Measurements from ENCODE around the gene RAB3GAP2.

Gene RAB3GAP2

DNA sequence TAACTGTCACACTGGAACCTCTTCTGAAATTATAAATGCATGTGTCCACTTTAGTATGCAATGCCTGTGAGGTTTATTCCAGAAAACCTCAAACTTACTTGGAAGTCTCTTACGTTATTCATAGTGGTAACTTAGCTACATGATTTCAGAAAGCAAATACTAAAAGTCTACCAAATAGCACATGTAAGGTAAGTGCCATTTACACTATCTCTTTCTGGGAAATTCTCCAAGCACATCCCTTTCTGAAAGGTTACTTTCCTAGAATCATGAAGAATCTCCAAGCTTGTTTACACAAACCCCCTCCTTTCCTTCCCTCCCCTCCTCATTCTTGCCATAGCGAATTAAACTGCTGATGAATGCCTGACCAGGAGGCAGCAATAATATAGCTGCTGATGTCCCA is 42.5 kb downstream of the RAB3GAP2 start:
- H3K14ac ChIP-seq (ENCODE audit: low read length), result no peak overlapping the region
- DNase-seq (ENCODE audit: low spot score), result no peak
- no peak overlapping the region for H2BK5ac ChIP-seq (ENCODE audit: low read length)
- H2AFZ ChIP-seq (ENCODE audit: low read length), result no peak overlapping the region
- H2BK12ac ChIP-seq (ENCODE audit: low read length), result no peak overlapping the region
- H2BK120ac ChIP-seq (ENCODE audit: low read depth, low read length), result no peak overlapping the region
- peaks cover 0 to 51% of the 10 kb centered on the region in 2 donors for H3K36me3 ChIP-seq (replicated peaks in 1 of 2; ENCODE audit: control insufficient read depth in 2 of 2, insufficient read depth in 2 of 2, low read length in 2 of 2)
- H3K4me2 ChIP-seq (ENCODE audit: insufficient read depth, low read length, poor library complexity, severe bottlenecking), result no peak overlapping the region
- no peak overlapping the region for H3K4me3 ChIP-seq (ENCODE audit: low read length in 2 of 2)
- no peak overlapping the region for H4K8ac ChIP-seq (ENCODE audit: low read depth, low read length)
- WGBS, 2 donors (ENCODE audit: extremely low coverage in 2 of 2, insufficient read length in 2 of 2, insufficient replicate concordance in 1 of 2), result no CpG with 5 or more reads among the region's 2 CpGs
- no peak overlapping the region for H4K91ac ChIP-seq (ENCODE audit: low read depth, low read length, poor library complexity)
- H3K79me1 ChIP-seq (ENCODE audit: low read depth, low read length), result peaks cover 2% of the 10 kb centered on the region
- H3K18ac ChIP-seq (ENCODE audit: low read length), result no peak overlapping the region
- H2BK15ac ChIP-seq (ENCODE audit: low read length), result no peak overlapping the region
- H3K9ac ChIP-seq (ENCODE audit: low read depth, low read length, poor library complexity), result no peak overlapping the region
- no peaks in the 10 kb centered on the region for H3K27me3 ChIP-seq (ENCODE audit: control insufficient read depth in 3 of 3, insufficient read depth in 3 of 3, low read depth in 1 of 3, low read length in 3 of 3)
- H3K4me1 ChIP-seq (ENCODE audit: control insufficient read depth in 2 of 2, insufficient read depth in 1 of 2, low read depth in 1 of 2, low read length in 2 of 2), result no peaks in the 10 kb centered on the region
- H3K4ac ChIP-seq (ENCODE audit: low read length), result no peak overlapping the region
- H2AK5ac ChIP-seq (ENCODE audit: low read depth, low read length), result no peak overlapping the region
- H3K27ac ChIP-seq (replicated peaks; ENCODE audit: low read length), result no peak overlapping the region
- no peak overlapping the region for H3K23ac ChIP-seq (ENCODE audit: low read depth, low read length, poor library complexity)
- no peaks in the 10 kb centered on the region for H3K9me3 ChIP-seq (replicated peaks in 1 of 2; ENCODE audit: control insufficient read depth in 2 of 2, insufficient read depth in 1 of 2, low read depth in 1 of 2, low read length in 2 of 2)

- Histone ChIP-seq H2AFZ (ENCODE audit: low read length) (no peak overlapping the region), H3K36me3 (replicated peaks in 1 of 2; ENCODE audit: control insufficient read depth in 2 of 2, insufficient read depth in 2 of 2, low read length in 2 of 2) (peaks cover 0 to 48% of the 10 kb centered on the region in 2 donors), H2BK5ac (ENCODE audit: low read length) (no peak overlapping the region), H3K4me1 (ENCODE audit: control insufficient read depth in 2 of 2, insufficient read depth in 1 of 2, low read depth in 1 of 2, low read length in 2 of 2) (peaks cover 0 to 2% of the 10 kb centered on the region in 2 donors), H2BK120ac (ENCODE audit: low read depth, low read length) (no peak overlapping the region), H3K23ac (ENCODE audit: low read depth, low read length, poor library complexity) (no peak overlapping the region), H4K91ac (ENCODE audit: low read depth, low read length, poor library complexity) (no peak overlapping the region), H3K27ac (replicated peaks; ENCODE audit: low read length) (no peak overlapping the region), H2BK15ac (ENCODE audit: low read length) (no peak overlapping the region), H3K14ac (ENCODE audit: low read length) (no peak overlapping the region), H3K4ac (ENCODE audit: low read length) (no peak overlapping the region), H3K9ac (ENCODE audit: low read depth, low read length, poor library complexity) (no peak overlapping the region), H3K79me1 (ENCODE audit: low read depth, low read length) (peaks cover 2% of the 10 kb centered on the region), H3K4me2 (ENCODE audit: insufficient read depth, low read length, poor library complexity, severe bottlenecking) (no peak overlapping the region), H3K9me3 (replicated peaks in 1 of 2; ENCODE audit: control insufficient read depth in 2 of 2, insufficient read depth in 1 of 2, low read depth in 1 of 2, low read length in 2 of 2) (no peaks in the 10 kb centered on the region), H2BK12ac (ENCODE audit: low read length) (no peak overlapping the region), H3K18ac (ENCODE audit: low read length) (no peak overlapping the region), H3K27me3 (ENCODE audit: control insufficient read depth in 3 of 3, insufficient read depth in 3 of 3, low read depth in 1 of 3, low read length in 3 of 3) (no peaks in the 10 kb centered on the region), H3K4me3 (ENCODE audit: low read length in 2 of 2) (no peak overlapping the region), H2AK5ac (ENCODE audit: low read depth, low read length) (no peak overlapping the region), H4K8ac (ENCODE audit: low read depth, low read length) (no peak overlapping the region)
- WGBS, 2 donors (ENCODE audit: extremely low coverage in 2 of 2, insufficient read length in 2 of 2, insufficient replicate concordance in 1 of 2), result no CpG with 5 or more reads among the region's 4 CpGs
- no peak for DNase-seq (ENCODE audit: low spot score)
These were observed 44.9 kb downstream of the RAB3GAP2 start for GRCh38 chr1:220227393-220227792.

- Histone ChIP-seq H3K36me3 (replicated peaks in 1 of 2; ENCODE audit: control insufficient read depth in 2 of 2, insufficient read depth in 2 of 2, low read length in 2 of 2) (peaks cover 0 to 41% of the 10 kb centered on the region in 2 donors), H2BK120ac (ENCODE audit: low read depth, low read length) (no peak overlapping the region), H2BK12ac (ENCODE audit: low read length) (no peak overlapping the region), H4K8ac (ENCODE audit: low read depth, low read length) (no peak overlapping the region), H3K4ac (ENCODE audit: low read length) (no peak overlapping the region), H3K9me3 (replicated peaks in 1 of 2; ENCODE audit: control insufficient read depth in 2 of 2, insufficient read depth in 1 of 2, low read depth in 1 of 2, low read length in 2 of 2) (no peaks in the 10 kb centered on the region), H2AFZ (ENCODE audit: low read length) (no peak overlapping the region), H3K4me3 (ENCODE audit: low read length in 2 of 2) (no peak overlapping the region), H2BK15ac (ENCODE audit: low read length) (no peak overlapping the region), H3K27ac (replicated peaks; ENCODE audit: low read length) (no peak overlapping the region), H3K27me3 (ENCODE audit: control insufficient read depth in 3 of 3, insufficient read depth in 3 of 3, low read depth in 1 of 3, low read length in 3 of 3) (no peaks in the 10 kb centered on the region), H2BK5ac (ENCODE audit: low read length) (no peak overlapping the region), H3K9ac (ENCODE audit: low read depth, low read length, poor library complexity) (no peak overlapping the region), H4K91ac (ENCODE audit: low read depth, low read length, poor library complexity) (no peak overlapping the region), H3K4me1 (ENCODE audit: control insufficient read depth in 2 of 2, insufficient read depth in 1 of 2, low read depth in 1 of 2, low read length in 2 of 2) (peaks cover 0 to 2% of the 10 kb centered on the region in 2 donors), H3K18ac (ENCODE audit: low read length) (no peak overlapping the region), H3K14ac (ENCODE audit: low read length) (no peak overlapping the region), H3K23ac (ENCODE audit: low read depth, low read length, poor library complexity) (no peak overlapping the region), H3K4me2 (ENCODE audit: insufficient read depth, low read length, poor library complexity, severe bottlenecking) (no peak overlapping the region), H3K79me1 (ENCODE audit: low read depth, low read length) (no peaks in the 10 kb centered on the region), H2AK5ac (ENCODE audit: low read depth, low read length) (no peak overlapping the region)
- DNase-seq (ENCODE audit: low spot score), result no peak
- WGBS, 2 donors (ENCODE audit: extremely low coverage in 2 of 2, insufficient read length in 2 of 2, insufficient replicate concordance in 1 of 2), result no CpG with 5 or more reads among the region's 3 CpGs
These were observed 45.5 kb downstream of the RAB3GAP2 start for GRCh38 chr1:220226752-220227151.

DNA sequence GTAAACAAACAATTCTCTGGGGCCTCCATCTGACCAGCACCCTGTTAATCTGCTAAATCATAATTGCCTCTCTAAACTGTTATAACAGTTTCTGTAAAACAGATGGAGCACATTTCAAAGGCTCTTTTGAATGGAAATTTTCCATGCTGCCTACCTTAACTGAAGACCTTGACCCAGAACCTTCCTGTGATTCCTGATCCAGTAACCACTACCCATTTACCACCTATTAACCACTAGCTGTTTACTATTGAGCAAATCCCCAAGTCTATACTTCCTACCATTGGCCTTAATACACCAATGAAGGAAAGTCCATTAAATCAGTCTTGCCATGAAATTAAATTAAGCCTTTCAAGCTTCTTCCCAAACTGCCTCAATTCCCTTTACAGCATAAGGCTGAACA is 46.3 kb downstream of the RAB3GAP2 start:
- Histone ChIP-seq H2AK5ac (ENCODE audit: low read depth, low read length) (no peak overlapping the region), H3K4me3 (ENCODE audit: low read length in 2 of 2) (no peak overlapping the region), H2BK120ac (ENCODE audit: low read depth, low read length) (no peak overlapping the region), H3K14ac (ENCODE audit: low read length) (no peak overlapping the region), H2BK15ac (ENCODE audit: low read length) (no peak overlapping the region), H4K91ac (ENCODE audit: low read depth, low read length, poor library complexity) (no peak overlapping the region), H3K27me3 (ENCODE audit: control insufficient read depth in 3 of 3, insufficient read depth in 3 of 3, low read depth in 1 of 3, low read length in 3 of 3) (no peaks in the 10 kb centered on the region), H3K27ac (replicated peaks; ENCODE audit: low read length) (no peak overlapping the region), H2BK5ac (ENCODE audit: low read length) (no peak overlapping the region), H3K36me3 (replicated peaks in 1 of 2; ENCODE audit: control insufficient read depth in 2 of 2, insufficient read depth in 2 of 2, low read length in 2 of 2) (peaks cover 0 to 35% of the 10 kb centered on the region in 2 donors), H4K8ac (ENCODE audit: low read depth, low read length) (no peak overlapping the region), H3K9ac (ENCODE audit: low read depth, low read length, poor library complexity) (no peak overlapping the region), H3K4ac (ENCODE audit: low read length) (no peak overlapping the region), H3K4me2 (ENCODE audit: insufficient read depth, low read length, poor library complexity, severe bottlenecking) (no peak overlapping the region), H2AFZ (ENCODE audit: low read length) (no peak overlapping the region), H3K18ac (ENCODE audit: low read length) (no peak overlapping the region), H2BK12ac (ENCODE audit: low read length) (no peak overlapping the region), H3K23ac (ENCODE audit: low read depth, low read length, poor library complexity) (no peak overlapping the region), H3K9me3 (replicated peaks in 1 of 2; ENCODE audit: control insufficient read depth in 2 of 2, insufficient read depth in 1 of 2, low read depth in 1 of 2, low read length in 2 of 2) (no peaks in the 10 kb centered on the region), H3K4me1 (ENCODE audit: control insufficient read depth in 2 of 2, insufficient read depth in 1 of 2, low read depth in 1 of 2, low read length in 2 of 2) (peaks cover 0 to 2% of the 10 kb centered on the region in 2 donors), H3K79me1 (ENCODE audit: low read depth, low read length) (no peaks in the 10 kb centered on the region)
- no peak for DNase-seq (ENCODE audit: low spot score)
